ENCODE results near the gene KRTAP12-1. TPM values are rescaled to one million over a fixed set of nuclear protein-coding genes. Genes with fewer than 3 reads are reported as not detected.
A peak's percentile ranks its signal among the peaks of the same experiment; 100 is the strongest.

The KRTAP12-1 gene
- total and polyA plus RNA-seq, 11 donors: not detected

DNA sequence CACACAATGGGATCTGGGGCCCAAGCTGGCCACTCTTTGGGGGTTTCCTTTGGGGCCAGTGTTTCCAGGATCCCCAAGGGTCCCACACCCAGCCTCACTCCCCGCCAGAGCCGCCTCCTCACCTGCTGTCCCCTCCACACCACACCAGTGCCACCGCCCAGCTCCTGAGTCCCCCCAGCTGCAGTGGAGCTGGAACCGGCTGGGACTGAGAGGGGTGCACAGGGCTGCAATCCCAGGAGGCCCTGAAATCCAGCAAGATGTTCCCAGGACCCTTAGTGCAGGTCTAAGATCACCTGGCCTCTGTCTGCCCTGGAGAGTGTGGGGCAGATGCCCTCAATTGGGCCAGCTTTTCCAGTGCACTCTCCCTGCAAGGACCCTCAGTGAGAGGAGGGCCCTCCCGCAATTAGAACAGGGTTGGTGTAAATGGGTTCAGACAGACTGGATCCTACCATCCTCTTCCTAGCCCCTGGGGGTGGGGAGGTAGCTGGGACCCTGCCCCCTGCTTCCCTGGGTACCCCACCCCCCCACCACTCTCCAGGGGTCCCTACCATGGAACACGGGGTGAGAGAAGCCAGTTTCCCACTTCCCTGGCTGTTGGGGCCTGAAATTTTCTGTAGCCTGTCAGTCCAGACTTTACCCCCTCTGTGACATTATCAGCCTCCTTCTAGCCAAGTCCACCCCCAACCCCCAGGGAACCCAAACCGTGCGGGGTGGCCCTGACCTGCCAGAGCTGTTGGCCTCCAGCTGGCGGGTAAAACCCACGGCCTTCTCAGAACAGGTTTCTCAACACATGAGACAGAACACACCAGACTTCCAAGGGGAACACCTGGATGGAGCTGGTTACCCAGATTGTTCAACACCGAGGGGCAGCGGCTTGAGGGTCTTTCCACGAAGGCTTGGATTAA lies 22.0 kb upstream of the KRTAP12-1 start:
- no peak for TF ChIP-seq POLR2A (IDR thresholded peaks at IDR 0.05)
- DNase-seq: no peak

DNA sequence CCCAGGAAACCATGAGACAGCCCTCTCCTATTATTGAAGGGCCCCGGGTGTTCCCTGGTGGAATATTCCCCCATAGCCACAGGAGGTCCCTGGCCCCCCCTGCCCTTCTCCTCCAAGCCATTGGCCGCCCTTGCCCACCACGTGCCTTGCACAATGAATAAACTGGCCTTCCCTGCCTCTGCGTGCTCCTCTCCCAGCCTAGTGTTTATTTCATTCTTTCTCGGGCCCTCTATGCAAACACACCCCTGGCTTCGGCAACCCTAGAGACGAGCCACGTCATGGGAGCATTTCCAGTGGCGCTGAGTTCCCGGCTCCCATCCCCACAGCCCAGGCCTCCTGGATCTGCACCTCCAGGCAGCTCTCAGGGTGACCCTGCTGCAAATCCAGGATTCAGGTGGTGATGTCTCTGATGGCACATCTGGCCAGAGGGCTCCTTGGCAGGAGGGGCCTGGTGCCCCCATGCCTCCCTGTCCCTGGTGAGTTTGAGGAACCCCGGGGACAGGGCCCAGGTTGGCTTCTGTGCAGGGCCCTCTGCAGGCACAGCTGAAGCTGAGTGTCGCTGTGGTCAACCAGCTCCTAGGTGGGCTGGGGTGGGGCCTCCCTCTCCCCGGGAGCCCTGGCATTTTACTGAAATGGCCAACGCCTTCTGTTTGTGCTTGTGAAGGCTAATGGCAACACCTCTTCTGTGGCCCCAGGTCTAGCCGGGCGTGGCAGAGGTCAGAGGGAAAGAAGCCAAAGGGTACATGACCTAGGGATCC lies 21.2 kb upstream of the KRTAP12-1 start:
- Histone ChIP-seq H3K9me3 (no peaks in the 10 kb centered on the region), H3K36me3 (no peaks in the 10 kb centered on the region), H3K27me3 (peaks cover 18 to 89% (median 60%) of the 10 kb centered on the region in 9 donors), H3K4me3 (no peak overlapping the region), H3K27ac (no peak overlapping the region), H3K4me1 (peaks cover 0 to 12% (median 0%) of the 10 kb centered on the region in 12 donors)
- 53 to 62% (median 57%) methylated on average over 13 to 16 of the region's 16 CpGs for WGBS, 4 donors
- TF ChIP-seq POLR2A (IDR thresholded peaks at IDR 0.05): no peak
- TF ChIP-seq, protein P1, sequence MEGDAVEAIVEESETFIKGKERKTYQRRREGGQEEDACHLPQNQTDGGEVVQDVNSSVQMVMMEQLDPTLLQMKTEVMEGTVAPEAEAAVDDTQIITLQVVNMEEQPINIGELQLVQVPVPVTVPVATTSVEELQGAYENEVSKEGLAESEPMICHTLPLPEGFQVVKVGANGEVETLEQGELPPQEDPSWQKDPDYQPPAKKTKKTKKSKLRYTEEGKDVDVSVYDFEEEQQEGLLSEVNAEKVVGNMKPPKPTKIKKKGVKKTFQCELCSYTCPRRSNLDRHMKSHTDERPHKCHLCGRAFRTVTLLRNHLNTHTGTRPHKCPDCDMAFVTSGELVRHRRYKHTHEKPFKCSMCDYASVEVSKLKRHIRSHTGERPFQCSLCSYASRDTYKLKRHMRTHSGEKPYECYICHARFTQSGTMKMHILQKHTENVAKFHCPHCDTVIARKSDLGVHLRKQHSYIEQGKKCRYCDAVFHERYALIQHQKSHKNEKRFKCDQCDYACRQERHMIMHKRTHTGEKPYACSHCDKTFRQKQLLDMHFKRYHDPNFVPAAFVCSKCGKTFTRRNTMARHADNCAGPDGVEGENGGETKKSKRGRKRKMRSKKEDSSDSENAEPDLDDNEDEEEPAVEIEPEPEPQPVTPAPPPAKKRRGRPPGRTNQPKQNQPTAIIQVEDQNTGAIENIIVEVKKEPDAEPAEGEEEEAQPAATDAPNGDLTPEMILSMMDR (IDR thresholded peaks at IDR 0.05): no peak
- intact Hi-C loops (cut with DNase I): no loop called here
- ATAC-seq: no peak
- no peak for DNase-seq

More for the DNA sequence above, 22.0 kb upstream of the KRTAP12-1 start:
- intact Hi-C loops (cut with DNase I): no loop called here
- H3K27ac ChIP-seq: no peak overlapping the region
- 15 to 39% (median 36%) methylated on average over 8 to 13 of the region's 13 CpGs for WGBS, 4 donors
- H3K4me3 ChIP-seq: no peak overlapping the region
- peaks cover 23 to 89% (median 68%) of the 10 kb centered on the region in 9 donors for H3K27me3 ChIP-seq
- H3K9me3 ChIP-seq: no peaks in the 10 kb centered on the region
- no peak for ATAC-seq
- peaks cover 0 to 19% (median 0%) of the 10 kb centered on the region in 12 donors for H3K4me1 ChIP-seq
- no peaks in the 10 kb centered on the region for H3K36me3 ChIP-seq

DNA sequence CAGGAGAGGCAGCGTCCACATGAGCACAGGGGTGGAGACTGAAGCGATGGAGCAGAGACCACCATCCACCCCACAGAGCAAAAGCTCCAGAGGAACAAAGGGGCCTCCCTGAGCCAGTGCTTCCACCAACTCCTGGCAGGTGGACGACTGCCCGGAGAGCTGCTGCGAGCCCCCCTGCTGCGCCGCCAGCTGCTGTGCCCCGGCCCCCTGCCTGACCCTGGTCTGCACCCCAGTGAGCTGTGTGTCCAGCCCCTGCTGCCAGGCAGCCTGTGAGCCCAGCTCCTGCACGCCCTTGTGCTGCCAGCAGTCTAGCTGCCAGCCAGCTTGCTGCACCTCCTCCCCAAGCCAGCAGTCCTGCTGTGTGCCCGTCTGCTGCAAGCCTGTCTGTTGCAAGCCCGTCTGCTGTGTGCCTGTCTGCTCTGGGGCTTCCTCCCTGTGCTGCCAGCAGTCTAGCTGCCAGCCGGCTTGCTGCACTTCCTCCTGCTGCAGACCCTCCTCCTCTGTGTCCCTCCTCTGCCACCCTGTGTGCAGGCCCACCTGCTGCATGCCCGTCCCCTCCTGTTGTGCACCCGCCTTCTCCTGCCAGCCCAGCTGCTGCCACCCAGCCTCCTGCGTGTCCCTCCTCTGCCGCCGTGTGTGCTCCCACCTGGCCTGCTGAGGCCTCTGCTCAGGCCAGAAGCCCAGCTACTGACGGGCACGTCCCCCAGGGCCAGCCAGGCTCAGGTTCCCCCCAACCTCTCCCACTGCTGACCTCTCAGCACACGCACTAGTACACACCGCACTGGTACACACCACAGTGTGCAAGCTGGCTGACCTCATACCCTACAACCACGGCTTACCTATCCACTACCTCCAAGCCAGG lies 20.4 kb upstream of the KRTAP12-1 start:
- Histone ChIP-seq H3K27me3 (peaks cover 17 to 91% (median 56%) of the 10 kb centered on the region in 9 donors), H3K4me3 (no peak overlapping the region), H3K4me1 (peaks cover 0 to 15% (median 0%) of the 10 kb centered on the region in 12 donors), H3K9me3 (no peaks in the 10 kb centered on the region), H3K36me3 (no peaks in the 10 kb centered on the region), H3K27ac (no peak overlapping the region)
- DNase-seq: no peak
- intact Hi-C loops (cut with DNase I): no loop called here
- 68 to 85% (median 74%) methylated on average over 12 to 22 of the region's 22 CpGs for WGBS, 4 donors
- ATAC-seq: peak in 1 of 4 donors; percentile 6
- TF ChIP-seq POLR2A (IDR thresholded peaks at IDR 0.05): no peak
- TF ChIP-seq, protein P1 (IDR thresholded peaks at IDR 0.05): no peak

DNA sequence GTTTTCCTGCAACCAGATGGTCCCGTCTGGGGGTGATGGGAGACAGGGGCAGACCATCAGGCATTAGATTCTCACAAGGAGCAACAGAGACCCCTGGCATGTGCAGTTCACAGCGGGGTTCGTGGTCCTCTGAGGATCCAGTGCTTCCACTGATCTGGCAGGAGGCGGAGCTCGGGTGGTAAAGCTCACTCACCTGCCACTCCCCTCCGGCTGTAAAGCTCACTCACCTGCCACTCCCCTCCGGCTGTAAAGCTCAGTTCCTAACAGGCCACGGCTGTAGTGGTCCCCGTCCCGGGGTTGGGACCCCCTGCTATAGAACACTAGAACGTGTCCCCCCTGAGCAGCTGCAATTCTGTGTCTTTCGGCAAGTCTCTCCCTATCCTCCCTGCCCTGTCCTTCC lies 19.6 kb upstream of the KRTAP12-1 start:
- DNase-seq: no peak
- peaks cover 9 to 89% (median 49%) of the 10 kb centered on the region in 9 donors for H3K27me3 ChIP-seq

More for the DNA sequence above, 19.6 kb upstream of the KRTAP12-1 start:
- WGBS, 4 donors: 41 to 64% (median 48%) methylated on average over 12 of the region's 12 CpGs
- peaks cover 0 to 9% (median 0%) of the 10 kb centered on the region in 12 donors for H3K4me1 ChIP-seq
- no peaks in the 10 kb centered on the region for H3K9me3 ChIP-seq
- no peak overlapping the region for H3K27ac ChIP-seq
- no peak overlapping the region for H3K4me3 ChIP-seq
- intact Hi-C loops (cut with DNase I): no loop called here
- H3K36me3 ChIP-seq: no peaks in the 10 kb centered on the region
- TF ChIP-seq, protein P1 (IDR thresholded peaks at IDR 0.05): no peak
- no peak for TF ChIP-seq POLR2A (IDR thresholded peaks at IDR 0.05)
- no peak for ATAC-seq

Measured in heart left ventricle (tissue), 16 donors.